GM21737 (cell line): ENCODE data around the gene PDZRN3.

Source experiments
- ATAC-seq: cut with Tn5 transposase; IDR thresholded peaks from one replicate; pipeline ENCODE4 v1.9.1; 2021; ENCODE audit warnings: mild to moderate bottlenecking, moderate library complexity; ENCODE audit not compliant: unreplicated experiment

Gene PDZRN3

GRCh38 chr3:73623346-73623745, 1.4 kb downstream of the PDZRN3 start:
- no peak for ATAC-seq

- ATAC-seq, result no peak
Measured at GRCh38 chr3:73622091-73622805, 2.5 kb downstream of the PDZRN3 start.

DNA sequence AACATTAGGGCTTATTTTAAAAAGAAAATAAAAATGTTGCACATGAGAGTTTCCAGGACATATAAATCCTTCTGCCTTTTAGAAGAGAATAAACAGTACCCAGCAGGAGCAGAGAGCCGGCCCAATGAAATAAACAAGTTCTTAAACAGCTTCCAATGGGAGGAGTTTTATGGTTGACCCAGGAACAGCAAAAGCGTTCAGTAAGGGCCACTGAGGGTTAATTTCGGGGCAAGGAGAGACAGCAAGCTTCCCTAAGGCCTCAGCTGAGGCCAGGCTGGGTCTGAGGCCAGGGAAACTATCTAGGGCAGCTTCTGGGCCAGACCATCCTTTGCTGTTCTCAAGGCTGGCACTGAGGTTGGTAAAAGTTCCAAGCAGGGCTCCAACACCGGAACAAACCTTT, 3.4 kb downstream of the PDZRN3 start:
- ATAC-seq, result no peak

DNA sequence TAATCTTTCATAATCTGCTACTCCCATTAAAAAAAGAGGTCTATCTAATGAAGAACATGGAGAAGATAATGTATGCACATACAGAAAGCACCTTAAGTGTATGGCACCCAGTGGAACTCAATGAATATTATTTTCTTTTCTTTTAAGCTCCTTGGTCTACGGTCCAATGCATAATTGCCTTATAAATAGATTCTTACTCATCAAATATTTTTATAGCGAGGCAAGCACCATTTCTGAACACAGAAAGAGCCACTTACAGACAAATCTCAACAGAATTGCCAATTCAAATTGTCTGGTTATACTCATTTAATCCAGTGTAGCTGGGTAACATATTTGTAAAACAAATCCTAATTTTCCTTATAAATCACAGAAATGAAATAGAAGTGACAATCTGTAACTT, 6.3 kb downstream of the PDZRN3 start:
- no peak for ATAC-seq

DNA sequence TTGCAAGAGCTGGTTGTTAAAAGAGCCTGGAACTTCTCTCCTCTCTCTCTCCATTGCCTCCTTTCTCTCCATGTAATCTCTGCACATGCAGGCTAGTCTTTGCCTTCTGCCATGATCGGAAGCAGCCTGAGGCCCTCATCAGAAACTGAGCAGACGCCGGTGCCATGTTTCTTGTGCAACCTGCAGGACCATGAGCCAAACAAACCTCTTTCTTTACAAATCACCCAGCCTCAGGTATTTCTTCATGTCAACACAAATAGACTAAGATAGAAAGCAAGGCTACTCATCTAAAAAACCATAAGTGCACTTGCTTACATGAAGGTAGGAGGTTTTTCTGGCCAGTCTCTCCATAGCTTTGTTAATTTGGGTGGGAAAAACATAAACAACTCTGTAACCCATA, 8.7 kb downstream of the PDZRN3 start:
- no peak for ATAC-seq

GRCh38 chr3:73614419-73614818, 10.3 kb downstream of the PDZRN3 start:
- no peak for ATAC-seq

GRCh38 chr3:73611176-73611575, 13.6 kb downstream of the PDZRN3 start:
- no peak for ATAC-seq

DNA sequence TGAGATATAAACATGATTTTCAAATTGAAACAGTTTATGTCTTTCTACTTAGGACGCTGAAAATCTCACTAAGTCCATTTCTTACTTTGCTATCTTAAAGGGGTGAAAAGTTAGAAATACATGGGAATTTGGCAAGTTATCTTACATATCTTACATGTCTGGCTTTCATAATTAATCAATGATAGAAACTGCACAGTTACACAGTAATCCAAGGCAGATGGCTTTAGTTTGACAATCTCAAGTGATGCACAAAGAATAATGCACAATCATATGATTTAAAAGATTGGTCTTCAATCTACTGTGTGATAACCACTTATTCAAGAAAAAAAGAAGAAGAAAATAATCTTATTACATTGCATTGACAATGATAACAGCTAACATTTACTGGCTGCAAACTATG, 14.2 kb downstream of the PDZRN3 start:
- ATAC-seq, result no peak

DNA sequence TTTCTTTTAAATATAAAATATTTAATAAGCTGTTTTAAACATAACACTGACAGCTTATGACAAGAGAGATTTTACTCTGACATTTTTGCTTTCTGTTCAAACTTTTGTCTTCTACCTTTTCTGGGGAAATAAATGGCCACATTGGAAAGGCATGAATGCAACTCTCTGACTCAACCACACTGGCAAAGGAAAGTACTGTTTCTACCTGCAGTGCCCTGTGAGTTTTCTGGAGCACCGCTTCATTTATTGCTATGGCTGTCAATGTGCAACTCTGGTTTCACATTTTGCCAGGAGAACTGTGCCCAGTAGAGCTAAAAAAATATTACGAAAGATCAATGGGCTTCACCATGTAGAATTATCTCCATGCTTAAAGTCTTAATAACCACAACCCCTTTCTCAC, 15.1 kb downstream of the PDZRN3 start:
- no peak for ATAC-seq

GRCh38 chr3:73609315-73609641, 15.5 kb downstream of the PDZRN3 start:
- no peak for ATAC-seq

DNA sequence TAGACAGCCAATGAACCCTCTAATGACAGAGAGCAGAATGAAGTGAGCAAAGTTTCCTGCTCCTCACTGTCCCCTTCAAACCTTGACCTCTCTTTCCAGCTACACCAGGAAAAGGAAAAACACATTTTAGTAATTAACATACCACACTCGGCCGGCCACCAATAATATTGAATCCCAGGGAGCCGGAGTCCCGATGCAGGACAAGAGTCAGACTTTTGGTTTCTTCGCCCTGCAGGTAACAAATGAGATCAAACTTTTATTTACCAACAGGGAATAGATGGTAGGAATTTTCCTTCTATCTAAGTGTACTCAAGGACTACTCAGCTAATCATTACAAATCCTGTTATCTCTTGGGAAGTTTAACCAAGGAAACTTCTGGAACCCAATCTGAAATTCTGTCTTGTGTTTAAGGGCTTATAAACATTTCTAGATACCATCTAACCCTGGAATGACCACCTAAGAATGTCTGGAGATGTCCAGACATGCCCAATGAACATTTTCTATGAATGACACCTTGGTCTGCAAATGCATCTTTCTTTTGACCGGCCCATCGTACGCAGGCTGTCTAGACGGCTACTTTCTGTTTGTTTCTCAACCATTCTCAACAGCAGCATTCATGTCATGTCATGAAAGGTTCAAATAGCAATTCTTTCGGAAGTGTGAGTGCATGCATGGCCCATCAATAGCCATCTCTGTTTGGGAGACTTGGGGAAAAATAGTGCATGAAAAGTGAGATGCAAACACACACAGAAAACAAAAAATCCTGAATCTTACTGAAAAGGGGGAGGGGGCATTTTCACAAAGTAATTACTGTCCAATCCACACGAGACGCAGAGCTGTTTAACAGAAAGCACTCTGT, 16.1 kb downstream of the PDZRN3 start:
- no peak for ATAC-seq

- ATAC-seq, result no peak
Measured at GRCh38 chr3:73605861-73606260, 18.9 kb downstream of the PDZRN3 start.

- no peak for ATAC-seq
Measured at GRCh38 chr3:73605412-73605811, 19.3 kb downstream of the PDZRN3 start.

DNA sequence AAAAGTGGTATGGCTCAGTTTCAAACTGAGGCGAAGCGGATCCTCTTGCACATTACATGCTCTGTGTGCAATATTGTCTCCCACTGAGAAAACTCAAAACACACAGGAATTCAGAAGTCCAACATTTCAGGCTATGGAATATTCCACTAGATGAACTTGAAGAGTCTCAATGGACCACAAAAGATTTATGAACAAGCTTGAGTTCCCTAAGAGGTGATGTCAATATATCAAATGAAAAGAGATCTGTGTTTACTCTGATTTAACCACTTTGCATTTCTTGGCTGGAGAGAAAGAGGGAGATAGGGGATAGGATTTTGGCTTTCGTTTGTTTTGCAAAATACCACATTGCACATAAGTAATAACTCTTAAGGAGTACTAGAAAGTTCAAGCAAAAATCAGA, 20.3 kb downstream of the PDZRN3 start:
- no peak for ATAC-seq

- no peak for ATAC-seq
Measured at GRCh38 chr3:73603762-73604171, 21.0 kb downstream of the PDZRN3 start.

DNA sequence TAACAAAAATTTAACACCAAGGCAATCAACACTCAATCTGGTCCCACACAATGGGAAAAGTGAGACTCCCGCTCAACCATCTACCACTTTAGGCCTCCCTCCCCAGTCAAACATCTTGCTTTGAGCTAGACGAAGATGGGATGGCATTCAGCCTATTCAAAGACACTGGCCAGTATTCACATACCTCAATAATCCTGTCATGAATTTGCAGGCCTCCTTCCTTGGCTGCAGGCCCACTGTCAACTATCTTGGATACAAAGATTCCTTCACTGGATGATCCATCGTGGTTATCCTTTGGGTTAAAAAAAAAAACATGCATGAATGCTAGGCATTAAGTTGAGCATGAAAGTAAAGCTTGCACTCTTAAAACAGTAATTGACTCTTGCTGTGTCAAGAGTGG, 22.6 kb downstream of the PDZRN3 start:
- ATAC-seq, result no peak

DNA sequence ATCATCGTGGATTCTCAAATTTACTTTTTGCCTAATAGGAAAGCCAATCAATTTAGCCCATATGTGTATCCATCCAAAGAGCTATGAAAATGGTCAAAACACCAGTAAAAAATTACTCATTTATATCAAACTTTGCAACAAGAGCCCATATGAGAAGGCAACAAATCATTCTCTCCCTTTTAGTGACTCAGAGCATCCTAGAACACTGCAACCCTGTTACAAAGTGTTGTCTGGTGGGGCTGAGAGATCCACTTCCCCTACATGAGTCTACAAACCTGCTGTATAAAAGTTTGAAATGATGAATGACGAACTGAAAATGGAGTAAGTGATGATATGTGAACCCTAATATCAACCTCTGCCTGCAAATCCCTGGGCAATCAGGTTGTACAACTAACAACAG, 23.3 kb downstream of the PDZRN3 start:
- no peak for ATAC-seq

DNA sequence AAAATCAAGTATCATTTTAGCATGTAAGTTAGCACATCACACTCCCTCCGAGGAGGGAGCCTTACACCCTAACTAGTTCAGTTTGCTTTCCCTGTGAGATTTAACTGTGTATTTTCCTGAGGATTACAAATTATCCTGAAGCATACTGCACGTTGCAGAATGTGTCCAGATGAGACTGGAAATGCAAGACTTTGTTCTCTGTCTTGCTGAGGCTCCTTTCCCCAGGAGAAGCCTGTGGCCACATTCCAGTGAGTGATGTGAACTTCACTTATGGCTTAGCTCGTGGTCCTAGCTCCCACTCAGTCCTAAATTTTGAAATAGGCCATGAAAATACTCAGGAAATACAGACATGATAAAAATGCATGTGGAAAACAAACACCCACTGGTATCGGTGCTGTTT, 23.7 kb downstream of the PDZRN3 start:
- ATAC-seq, result no peak

DNA sequence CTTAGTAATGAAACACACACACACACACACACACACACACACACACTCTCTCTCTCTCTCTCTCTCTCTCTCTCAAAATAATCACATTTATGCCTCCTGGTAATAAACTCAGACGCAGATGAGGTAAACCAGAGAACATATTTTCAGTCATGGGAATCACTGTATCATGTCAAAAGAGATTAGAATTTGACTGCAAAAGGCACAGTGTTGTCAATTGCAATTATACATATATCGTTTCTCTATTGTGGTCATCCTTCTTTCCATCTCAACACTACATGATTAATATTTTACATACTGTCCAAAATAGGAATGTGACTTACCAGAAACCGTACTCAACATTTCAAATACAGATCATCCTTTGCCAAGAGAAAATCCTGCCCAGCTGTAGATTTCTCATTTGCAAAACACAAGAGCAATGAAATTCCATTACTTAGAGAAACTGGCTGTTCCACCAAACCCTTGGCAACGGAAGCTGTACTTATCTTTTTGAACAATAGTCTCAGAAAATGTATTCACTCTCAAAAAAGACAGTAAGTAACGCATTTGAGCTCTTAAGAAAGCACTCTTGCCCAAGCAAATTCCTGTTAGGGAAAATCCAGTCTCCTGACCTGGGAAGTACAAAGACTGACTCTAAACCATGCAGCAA, 24.3 kb downstream of the PDZRN3 start:
- no peak for ATAC-seq

DNA sequence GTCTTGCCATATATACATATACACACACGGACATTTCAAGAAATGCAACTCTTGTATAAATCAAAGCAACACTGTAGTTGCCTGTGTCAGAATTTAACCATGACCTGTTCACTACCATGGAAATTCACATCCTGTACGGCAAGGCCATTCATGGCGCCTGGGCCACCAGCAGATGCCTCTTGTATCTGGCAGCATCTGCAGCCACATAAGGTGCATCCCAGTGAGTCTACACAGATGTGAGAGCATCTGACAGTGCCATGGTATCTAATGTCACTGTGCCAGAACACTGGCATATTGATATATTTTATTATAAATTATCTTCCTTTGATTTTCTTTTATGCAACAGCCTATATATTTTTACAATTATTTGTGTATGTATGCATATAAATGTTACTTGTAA, 25.1 kb downstream of the PDZRN3 start:
- no peak for ATAC-seq

GRCh38 chr3:73597476-73597875, 27.3 kb downstream of the PDZRN3 start:
- ATAC-seq, result no peak
